Measurements from ENCODE around the gene NGLY1. TPM values are rescaled to one million over a fixed set of nuclear protein-coding genes. Genes with fewer than 3 reads are reported as not detected.

The NGLY1 gene
- total RNA-seq, 5 donors from 2014 or later (not counting 1 experiment from before 2014, with no cell fraction given), result 58.6 to 67.0 (median 61.4) TPM

- Mint-ChIP-seq H3K27me3 (peaks cover 11 to 31% of the 10 kb centered on the region in 2 donors), H3K36me3 (no peaks in the 10 kb centered on the region), H3K27ac (no peak overlapping the region), H3K4me3 (no peak overlapping the region), H3K9me3 (no peaks in the 10 kb centered on the region), H3K4me1 (no peaks in the 10 kb centered on the region)
- DNase-seq (no peak), ATAC-seq (replicated peaks in 1 of 4) (no peak)
- POLR2A ChIA-PET, result no interaction called here
- H3K4me3 ChIP-seq (ENCODE audit: control insufficient read depth in 1 of 2, extremely low read depth in 1 of 2, low read length in 1 of 2), result no peak overlapping the region
- H3K36me3 ChIP-seq (ENCODE audit: control insufficient read depth in 2 of 2, extremely low read depth in 1 of 2, insufficient read depth in 1 of 2, low read length in 1 of 2), result no peaks in the 10 kb centered on the region
- no CpG with 5 or more reads among the region's 3 CpGs for WGBS (ENCODE audit: insufficient coverage)
- H3K4me1 ChIP-seq (ENCODE audit: control insufficient read depth in 1 of 2, extremely low read depth in 1 of 2, insufficient read depth in 2 of 2, low read length in 2 of 2), result no peaks in the 10 kb centered on the region
- peaks cover 0 to 4% of the 10 kb centered on the region in 2 experiments for H3K27me3 ChIP-seq (replicated peaks in 1 of 2; ENCODE audit: control insufficient read depth in 2 of 2, extremely low read depth in 1 of 2, insufficient read depth in 2 of 2, low read length in 1 of 2)
- no peak overlapping the region for H3K27ac ChIP-seq (ENCODE audit: low read length)
- CTCF ChIA-PET, result interaction anchor here in 1 of 2 donors (0.9 kb wide), 1 partner anchor 41 kb away, joined by 3 read pairs; no protein-coding TSS in a partner anchor
- H3K9me3 ChIP-seq, result no peaks in the 10 kb centered on the region
These were observed 75.2 kb downstream of the NGLY1 start for GRCh38 chr3:25708036-25708435.

DNA sequence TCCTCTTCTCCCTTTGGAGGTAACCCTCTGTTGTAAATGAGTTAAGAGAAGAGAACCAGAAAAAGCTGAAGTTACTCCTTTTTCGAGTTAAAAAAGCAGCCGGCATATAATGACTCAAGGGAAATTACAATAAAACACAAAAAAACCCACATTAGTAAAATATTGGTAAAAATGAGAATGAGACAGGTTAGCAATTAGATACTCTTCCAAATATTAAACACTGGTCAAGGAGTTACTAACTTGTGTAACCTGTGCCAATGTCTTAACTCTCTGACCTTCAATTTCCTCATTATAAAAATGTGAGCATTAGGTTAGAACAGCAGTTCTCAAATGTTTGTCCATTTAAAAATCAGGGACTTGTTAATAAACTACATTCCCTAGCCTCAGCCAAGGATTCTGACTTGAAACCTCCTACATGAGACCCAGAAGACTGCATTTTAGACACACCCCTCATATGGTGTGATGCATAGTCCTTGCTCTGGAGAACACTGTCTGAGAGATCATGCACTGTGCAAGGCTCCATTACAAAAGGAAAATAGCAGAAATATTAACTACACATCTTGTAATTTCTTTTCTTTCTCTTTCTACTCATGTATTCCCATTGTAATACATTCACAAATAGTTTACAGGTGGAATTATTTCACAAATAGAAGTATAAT lies 75.8 kb downstream of the NGLY1 start:
- H3K4me3 ChIP-seq (ENCODE audit: control insufficient read depth in 1 of 2, extremely low read depth in 1 of 2, low read length in 1 of 2), result no peak overlapping the region
- peaks cover 0 to 4% of the 10 kb centered on the region in 2 experiments for H3K27me3 ChIP-seq (replicated peaks in 1 of 2; ENCODE audit: control insufficient read depth in 2 of 2, extremely low read depth in 1 of 2, insufficient read depth in 2 of 2, low read length in 1 of 2)
- Mint-ChIP-seq H3K36me3 (no peaks in the 10 kb centered on the region), H3K27me3 (peaks cover 17 to 35% of the 10 kb centered on the region in 2 donors), H3K27ac (no peak overlapping the region), H3K4me1 (no peaks in the 10 kb centered on the region), H3K4me3 (no peak overlapping the region), H3K9me3 (no peaks in the 10 kb centered on the region)
- WGBS (ENCODE audit: insufficient coverage), result no CpG with 5 or more reads among the region's 2 CpGs
- DNase-seq (no peak), ATAC-seq (replicated peaks in 1 of 4) (no peak)
- no peaks in the 10 kb centered on the region for H3K36me3 ChIP-seq (ENCODE audit: control insufficient read depth in 2 of 2, extremely low read depth in 1 of 2, insufficient read depth in 1 of 2, low read length in 1 of 2)
- H3K9me3 ChIP-seq, result no peaks in the 10 kb centered on the region
- no peak overlapping the region for H3K27ac ChIP-seq (ENCODE audit: low read length)
- H3K4me1 ChIP-seq (ENCODE audit: control insufficient read depth in 1 of 2, extremely low read depth in 1 of 2, insufficient read depth in 2 of 2, low read length in 2 of 2), result no peaks in the 10 kb centered on the region
- POLR2A ChIA-PET, result no interaction called here
- CTCF ChIA-PET, result no interaction called here

GRCh38 chr3:25706213-25706612 lies 77.0 kb downstream of the NGLY1 start:
- no peaks in the 10 kb centered on the region for H3K4me1 ChIP-seq (ENCODE audit: control insufficient read depth in 1 of 2, extremely low read depth in 1 of 2, insufficient read depth in 2 of 2, low read length in 2 of 2)
- CTCF ChIA-PET, result no interaction called here
- H3K27me3 ChIP-seq (replicated peaks in 1 of 2; ENCODE audit: control insufficient read depth in 2 of 2, extremely low read depth in 1 of 2, insufficient read depth in 2 of 2, low read length in 1 of 2), result peaks cover 0 to 4% of the 10 kb centered on the region in 2 experiments
- ATAC-seq (replicated peaks in 1 of 4) (no peak), DNase-seq (no peak)
- Mint-ChIP-seq H3K4me1 (no peaks in the 10 kb centered on the region), H3K36me3 (no peaks in the 10 kb centered on the region), H3K27me3 (peaks cover 17 to 37% of the 10 kb centered on the region in 2 donors), H3K9me3 (no peaks in the 10 kb centered on the region), H3K27ac (no peak overlapping the region), H3K4me3 (no peak overlapping the region)
- H3K4me3 ChIP-seq (ENCODE audit: control insufficient read depth in 1 of 2, extremely low read depth in 1 of 2, low read length in 1 of 2), result no peak overlapping the region
- no peaks in the 10 kb centered on the region for H3K36me3 ChIP-seq (ENCODE audit: control insufficient read depth in 2 of 2, extremely low read depth in 1 of 2, insufficient read depth in 1 of 2, low read length in 1 of 2)
- H3K9me3 ChIP-seq, result no peaks in the 10 kb centered on the region
- POLR2A ChIA-PET, result interaction anchor here in 1 of 2 donors (0.5 kb wide), 1 partner anchor 58 kb away, joined by 5 read pairs; no protein-coding TSS in a partner anchor
- H3K27ac ChIP-seq (ENCODE audit: low read length), result no peak overlapping the region
- no CpG with 5 or more reads among the region's 4 CpGs for WGBS (ENCODE audit: insufficient coverage)

- Histone ChIP-seq H3K36me3 (ENCODE audit: control insufficient read depth in 2 of 2, extremely low read depth in 1 of 2, insufficient read depth in 1 of 2, low read length in 1 of 2) (no peaks in the 10 kb centered on the region), H3K4me1 (ENCODE audit: control insufficient read depth in 1 of 2, extremely low read depth in 1 of 2, insufficient read depth in 2 of 2, low read length in 2 of 2) (no peaks in the 10 kb centered on the region), H3K4me3 (ENCODE audit: control insufficient read depth in 1 of 2, extremely low read depth in 1 of 2, low read length in 1 of 2) (no peak overlapping the region), H3K27ac (ENCODE audit: low read length) (no peak overlapping the region), H3K27me3 (replicated peaks in 1 of 2; ENCODE audit: control insufficient read depth in 2 of 2, extremely low read depth in 1 of 2, insufficient read depth in 2 of 2, low read length in 1 of 2) (no peaks in the 10 kb centered on the region), H3K9me3 (no peaks in the 10 kb centered on the region)
- ATAC-seq (replicated peaks in 1 of 4) (no peak), DNase-seq (no peak)
- no peaks in the 10 kb centered on the region for H3K4me1 Mint-ChIP-seq
- POLR2A ChIA-PET, result no interaction called here
- H3K27me3 Mint-ChIP-seq, result peaks cover 3 to 7% of the 10 kb centered on the region in 2 donors
- no peaks in the 10 kb centered on the region for H3K36me3 Mint-ChIP-seq
- H3K4me3 Mint-ChIP-seq, result no peak overlapping the region
- CTCF ChIA-PET, result no interaction called here
- WGBS (ENCODE audit: insufficient coverage), result no CpG with 5 or more reads among the region's 1 CpG
- H3K27ac Mint-ChIP-seq, result no peak overlapping the region
- H3K9me3 Mint-ChIP-seq, result no peaks in the 10 kb centered on the region
These were observed 85.7 kb downstream of the NGLY1 start for GRCh38 chr3:25697553-25697952.

GRCh38 chr3:25695731-25696420 lies 87.4 kb downstream of the NGLY1 start:
- Histone ChIP-seq H3K27me3 (replicated peaks in 1 of 2; ENCODE audit: control insufficient read depth in 2 of 2, extremely low read depth in 1 of 2, insufficient read depth in 2 of 2, low read length in 1 of 2) (no peaks in the 10 kb centered on the region), H3K9me3 (no peaks in the 10 kb centered on the region), H3K4me3 (ENCODE audit: control insufficient read depth in 1 of 2, extremely low read depth in 1 of 2, low read length in 1 of 2) (no peak overlapping the region), H3K4me1 (ENCODE audit: control insufficient read depth in 1 of 2, extremely low read depth in 1 of 2, insufficient read depth in 2 of 2, low read length in 2 of 2) (no peaks in the 10 kb centered on the region), H3K36me3 (ENCODE audit: control insufficient read depth in 2 of 2, extremely low read depth in 1 of 2, insufficient read depth in 1 of 2, low read length in 1 of 2) (no peaks in the 10 kb centered on the region), H3K27ac (ENCODE audit: low read length) (no peak overlapping the region)
- Mint-ChIP-seq H3K4me1 (no peaks in the 10 kb centered on the region), H3K9me3 (no peaks in the 10 kb centered on the region), H3K27me3 (peaks cover 0 to 11% of the 10 kb centered on the region in 2 donors), H3K27ac (no peak overlapping the region), H3K4me3 (no peak overlapping the region), H3K36me3 (no peaks in the 10 kb centered on the region)
- ATAC-seq (replicated peaks in 1 of 4) (no peak), DNase-seq (no peak)
- POLR2A ChIA-PET, result interaction anchor here in 1 of 2 donors (0.7 kb wide), 1 partner anchor 39 kb away, joined by 3 read pairs; no protein-coding TSS in a partner anchor
- CTCF ChIA-PET, result no interaction called here
- WGBS (ENCODE audit: insufficient coverage), result 60% methylated on average over 1 of the region's 4 CpGs

DNA sequence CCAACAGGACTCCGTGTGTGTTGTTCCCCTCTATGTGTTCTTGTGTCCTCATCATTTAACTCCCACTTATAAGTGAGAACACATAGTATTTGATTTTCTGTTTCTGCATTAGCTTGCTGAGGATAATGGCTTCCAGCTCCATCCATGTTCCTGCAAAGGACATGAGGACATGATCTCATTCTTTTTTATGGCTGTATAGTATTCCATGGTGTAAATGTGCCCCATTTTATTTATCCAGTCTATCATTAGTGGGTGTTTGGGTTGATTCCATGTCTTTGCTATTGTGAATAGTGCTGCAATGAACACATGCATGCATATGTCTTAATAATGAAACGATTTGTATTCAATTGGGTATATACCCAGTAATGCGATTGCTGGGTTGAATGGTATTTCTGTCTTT lies 90.0 kb downstream of the NGLY1 start:
- no peaks in the 10 kb centered on the region for H3K9me3 Mint-ChIP-seq
- H3K27ac ChIP-seq (ENCODE audit: low read length), result no peak overlapping the region
- H3K4me3 Mint-ChIP-seq, result no peak overlapping the region
- no peaks in the 10 kb centered on the region for H3K4me1 ChIP-seq (ENCODE audit: control insufficient read depth in 1 of 2, extremely low read depth in 1 of 2, insufficient read depth in 2 of 2, low read length in 2 of 2)
- no peak overlapping the region for H3K4me3 ChIP-seq (ENCODE audit: control insufficient read depth in 1 of 2, extremely low read depth in 1 of 2, low read length in 1 of 2)
- POLR2A ChIA-PET, result no interaction called here
- H3K36me3 ChIP-seq (ENCODE audit: control insufficient read depth in 2 of 2, extremely low read depth in 1 of 2, insufficient read depth in 1 of 2, low read length in 1 of 2), result no peaks in the 10 kb centered on the region
- ATAC-seq (replicated peaks in 1 of 4), result no peak
- WGBS (ENCODE audit: insufficient coverage), result no CpG with 5 or more reads among the region's 3 CpGs
- no peaks in the 10 kb centered on the region for H3K36me3 Mint-ChIP-seq
- DNase-seq, result no peak
- CTCF ChIA-PET, result no interaction called here
- peaks cover 4 to 18% of the 10 kb centered on the region in 2 donors for H3K27me3 Mint-ChIP-seq
- H3K9me3 ChIP-seq, result no peaks in the 10 kb centered on the region
- H3K27me3 ChIP-seq (replicated peaks in 1 of 2; ENCODE audit: control insufficient read depth in 2 of 2, extremely low read depth in 1 of 2, insufficient read depth in 2 of 2, low read length in 1 of 2), result no peaks in the 10 kb centered on the region
- H3K4me1 Mint-ChIP-seq, result no peaks in the 10 kb centered on the region
- H3K27ac Mint-ChIP-seq, result no peak overlapping the region
